Measurements from ENCODE around the gene BTBD8.

The BTBD8 gene

DNA sequence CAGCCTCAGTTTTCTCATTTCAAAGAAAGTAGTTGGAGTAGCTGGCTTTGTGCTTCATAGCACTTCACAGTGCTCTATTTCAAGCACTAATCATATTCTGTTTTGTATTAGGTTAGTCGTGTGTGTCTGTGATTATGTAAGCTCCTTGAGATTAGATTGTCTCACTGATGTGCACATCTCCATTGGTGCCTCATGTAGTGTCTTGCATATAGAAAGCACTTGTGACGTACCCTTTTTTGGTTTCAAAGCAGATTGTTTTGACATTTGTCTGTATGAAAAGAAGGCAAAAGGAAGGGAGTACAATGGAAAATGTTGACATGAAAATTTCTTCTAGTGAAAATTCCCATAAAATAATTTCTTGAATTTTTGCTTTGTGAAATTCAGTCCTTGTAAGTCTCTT, 13.9 kb downstream of the BTBD8 start:
- no peak for DNase-seq

- no peak for DNase-seq
These were observed 14.4 kb downstream of the BTBD8 start for GRCh38 chr1:92094595-92094994.

- DNase-seq: no peak
These were observed 15.7 kb downstream of the BTBD8 start for GRCh38 chr1:92095874-92096273.

DNA sequence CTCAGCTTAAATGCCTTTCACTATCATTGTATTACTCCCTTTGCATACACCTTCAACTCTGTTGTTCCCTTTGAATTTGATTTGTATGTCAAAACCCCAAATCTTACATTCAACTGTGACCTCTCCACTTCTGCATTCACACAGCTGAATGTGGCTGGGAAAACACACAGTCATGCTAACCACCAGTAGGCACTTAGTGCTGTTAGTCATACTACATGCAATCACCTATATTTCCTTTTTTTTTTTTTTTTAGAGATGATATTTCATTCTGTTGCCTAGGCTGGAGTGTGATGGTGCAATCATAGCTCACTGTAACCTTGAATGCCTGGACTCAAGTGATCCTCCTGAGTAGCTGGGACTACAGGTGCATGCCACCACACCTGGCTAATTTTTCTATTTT, 16.2 kb downstream of the BTBD8 start:
- no peak for DNase-seq

- no peak for DNase-seq
These were observed 25.5 kb downstream of the BTBD8 start for GRCh38 chr1:92105546-92106081.

DNA sequence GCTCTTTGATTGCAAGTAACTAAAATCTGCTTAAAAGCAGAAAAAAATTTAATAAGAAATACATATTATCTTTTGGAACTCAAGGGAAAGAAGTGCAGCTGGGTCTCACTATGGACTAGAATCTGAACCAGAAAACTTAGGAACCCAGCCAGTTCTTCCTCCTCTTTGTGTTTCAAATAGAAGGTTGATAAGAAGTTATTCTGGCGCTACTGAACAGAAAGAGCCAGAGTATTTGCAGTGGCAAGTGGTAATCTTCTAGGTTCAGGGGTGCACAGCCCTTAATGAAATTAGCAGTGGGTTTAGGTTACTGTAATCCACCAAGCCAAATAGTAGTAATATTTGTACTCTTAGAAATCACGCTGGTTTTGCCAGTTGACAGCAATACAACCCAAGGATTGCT, 28.5 kb downstream of the BTBD8 start:
- DNase-seq: no peak

GRCh38 chr1:92117526-92117925, 37.4 kb downstream of the BTBD8 start:
- DNase-seq: no peak

DNA sequence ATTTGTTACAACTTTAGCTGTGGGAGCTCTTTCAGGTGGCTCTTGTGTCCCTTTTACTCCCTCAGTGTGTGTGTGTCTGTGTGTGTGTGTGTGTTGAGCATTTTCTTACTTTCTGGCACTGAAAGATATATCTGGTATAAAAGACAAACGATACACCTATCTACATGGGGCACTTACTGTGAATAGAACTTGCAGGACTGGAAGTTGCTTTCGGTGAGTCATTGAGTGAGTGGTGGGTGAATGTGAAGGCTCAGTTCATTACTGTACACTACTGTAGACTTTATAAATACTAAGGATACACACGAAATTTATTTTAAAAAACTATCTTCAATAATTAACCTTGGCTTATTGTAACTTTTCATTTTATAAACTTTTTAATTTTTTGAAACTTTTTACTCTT, 38.7 kb downstream of the BTBD8 start:
- no peak for DNase-seq

DNA sequence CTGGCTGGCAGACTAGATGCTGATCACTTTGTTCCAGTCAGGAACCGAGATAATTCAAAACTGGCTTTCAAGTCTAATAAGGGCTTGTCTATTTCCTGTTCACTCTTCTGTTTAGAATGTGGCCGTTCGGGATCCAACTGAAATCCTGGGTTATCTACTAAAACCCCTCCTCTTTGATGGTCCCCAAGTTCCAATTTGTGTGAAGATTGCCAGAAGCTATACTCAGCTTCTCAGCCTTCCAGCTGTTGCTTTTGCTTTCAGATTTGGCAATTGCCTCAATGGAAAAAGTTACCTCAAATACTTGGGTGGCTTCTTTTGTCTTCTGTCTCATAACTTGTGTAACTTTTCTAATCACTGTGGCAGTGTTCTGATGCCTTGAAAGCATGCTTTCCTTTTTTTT, 43.7 kb downstream of the BTBD8 start:
- DNase-seq: no peak

DNA sequence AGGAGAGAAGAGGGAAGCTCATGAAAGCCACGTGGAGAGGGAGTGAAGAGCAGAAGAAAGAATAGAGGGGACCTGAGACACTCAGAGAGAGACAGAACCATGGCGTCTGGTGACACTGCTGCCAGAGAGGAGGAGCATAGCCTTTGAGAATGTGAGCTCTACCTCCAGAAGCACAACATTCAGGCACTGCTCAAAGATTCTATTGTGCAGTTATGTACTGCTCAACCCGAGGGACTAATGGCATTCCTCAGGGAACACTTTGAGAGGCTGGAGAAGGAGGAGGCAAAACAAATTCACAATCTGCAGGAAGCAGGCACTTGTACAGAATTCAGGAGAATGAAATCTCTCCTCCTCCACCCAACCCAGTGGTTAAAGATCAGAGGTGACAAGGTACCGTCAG, 45.1 kb downstream of the BTBD8 start:
- no peak for DNase-seq

DNA sequence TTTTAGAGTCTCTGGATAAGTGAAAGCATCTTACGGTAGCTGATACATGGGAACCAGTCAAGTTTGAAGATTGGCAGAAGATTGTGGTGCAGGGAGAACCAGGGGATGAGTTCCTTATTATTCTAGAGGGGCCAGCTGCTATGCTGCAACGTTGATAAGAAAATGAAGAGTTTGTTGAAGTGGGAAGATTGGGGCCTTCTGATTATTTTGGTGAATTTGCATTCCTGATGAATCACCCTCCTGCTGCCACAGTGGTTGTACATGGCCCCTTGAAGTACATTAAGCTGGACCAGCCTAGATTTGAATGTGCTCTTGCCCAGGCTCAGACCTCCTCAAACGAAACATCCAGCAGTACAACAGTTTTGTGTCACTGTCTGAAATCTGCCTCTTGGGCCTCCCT, 45.9 kb downstream of the BTBD8 start:
- no peak for DNase-seq

GRCh38 chr1:92134331-92134730, 54.2 kb downstream of the BTBD8 start:
- DNase-seq: no peak

GRCh38 chr1:92136341-92136740, 56.2 kb downstream of the BTBD8 start:
- no peak for DNase-seq

DNA sequence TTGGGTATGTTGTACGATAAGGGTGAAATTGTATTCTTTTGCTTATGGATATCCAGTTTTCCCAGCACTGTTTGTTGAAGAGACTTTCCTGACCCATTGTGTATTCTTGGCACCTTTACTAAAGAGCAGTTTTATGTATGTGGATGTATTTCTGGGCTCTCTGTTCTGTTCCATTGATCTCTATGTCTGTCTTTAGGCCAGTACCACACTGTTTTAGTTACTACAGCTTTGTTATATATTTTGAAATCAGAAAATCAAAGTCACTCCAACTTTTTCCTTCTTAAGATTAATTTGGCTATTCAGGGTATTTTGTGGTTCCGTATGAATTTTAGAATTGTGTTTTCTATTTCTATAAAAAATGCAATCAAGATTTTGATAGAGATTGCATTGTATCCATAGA, 74.8 kb downstream of the BTBD8 start:
- no peak for DNase-seq

DNA sequence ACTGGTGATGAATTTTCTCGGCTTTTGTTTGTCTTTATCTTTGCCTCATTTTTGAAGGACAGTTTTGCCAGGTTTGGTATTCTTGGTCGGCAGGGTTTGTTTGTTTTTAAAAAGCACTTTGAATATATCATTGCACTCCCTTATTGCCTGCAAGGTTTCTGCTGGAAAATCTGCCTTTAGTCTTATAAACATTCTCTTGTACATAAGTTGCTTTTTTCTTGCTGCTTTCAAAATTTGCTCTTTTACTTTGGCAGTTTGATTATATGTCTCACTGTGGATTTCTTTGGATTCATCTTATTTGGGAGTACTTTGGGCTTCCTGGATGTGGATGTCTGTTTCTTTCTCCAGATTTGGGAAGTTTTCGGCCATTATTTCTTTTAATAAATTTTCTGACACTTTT, 79.4 kb downstream of the BTBD8 start:
- DNase-seq: no peak

DNA sequence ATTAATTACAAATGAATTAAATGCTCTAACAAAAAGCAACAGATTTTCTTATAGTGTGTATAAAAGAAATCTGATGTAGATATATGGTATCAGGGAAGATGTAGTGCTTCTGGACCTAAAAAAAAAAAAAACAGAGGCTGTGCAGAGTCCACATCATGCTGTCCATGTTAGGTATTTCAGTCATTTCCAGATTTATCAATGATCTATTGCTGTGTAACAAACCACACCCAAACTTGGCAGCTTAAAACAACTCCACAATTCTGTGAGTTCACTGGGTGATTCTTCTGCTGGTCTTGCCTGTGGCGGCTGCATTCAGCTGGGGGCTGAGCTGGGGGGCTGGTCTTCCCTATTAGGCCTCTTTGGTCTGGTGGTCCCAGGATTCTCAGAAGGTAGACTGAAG, 85.2 kb downstream of the BTBD8 start:
- DNase-seq: no peak

GRCh38 chr1:92167151-92167550, 87.0 kb downstream of the BTBD8 start:
- no peak for DNase-seq

- no peak for DNase-seq
These were observed 88.5 kb downstream of the BTBD8 start for GRCh38 chr1:92168657-92169056.

- DNase-seq: no peak
These were observed 89.3 kb downstream of the BTBD8 start for GRCh38 chr1:92169214-92170005.

- DNase-seq: no peak
These were observed 104.5 kb downstream of the BTBD8 start for GRCh38 chr1:92184632-92185031.

- DNase-seq: no peak
These were observed 105.9 kb downstream of the BTBD8 start for GRCh38 chr1:92186081-92186480.

GRCh38 chr1:92188436-92189255, 108.5 kb downstream of the BTBD8 start:
- DNase-seq: no peak

DNA sequence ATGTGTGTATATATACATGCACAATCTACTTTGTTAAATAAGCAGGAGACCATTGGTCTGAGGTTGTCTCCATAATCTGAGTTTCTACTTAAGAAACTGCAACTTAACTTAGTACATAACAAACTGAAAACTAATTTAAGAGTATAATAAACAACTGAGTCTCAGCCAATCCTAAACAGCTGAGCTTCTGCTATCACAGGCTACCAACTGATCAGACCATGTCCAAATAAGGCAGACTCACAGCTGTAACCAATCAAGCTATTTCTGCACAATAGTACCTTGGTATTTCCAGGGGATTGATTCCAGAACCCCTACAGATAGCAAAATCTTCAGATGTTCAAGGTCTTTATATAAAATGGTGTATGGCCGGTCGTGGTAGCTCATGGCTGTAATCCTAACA, 111.6 kb downstream of the BTBD8 start:
- DNase-seq: no peak

DNA sequence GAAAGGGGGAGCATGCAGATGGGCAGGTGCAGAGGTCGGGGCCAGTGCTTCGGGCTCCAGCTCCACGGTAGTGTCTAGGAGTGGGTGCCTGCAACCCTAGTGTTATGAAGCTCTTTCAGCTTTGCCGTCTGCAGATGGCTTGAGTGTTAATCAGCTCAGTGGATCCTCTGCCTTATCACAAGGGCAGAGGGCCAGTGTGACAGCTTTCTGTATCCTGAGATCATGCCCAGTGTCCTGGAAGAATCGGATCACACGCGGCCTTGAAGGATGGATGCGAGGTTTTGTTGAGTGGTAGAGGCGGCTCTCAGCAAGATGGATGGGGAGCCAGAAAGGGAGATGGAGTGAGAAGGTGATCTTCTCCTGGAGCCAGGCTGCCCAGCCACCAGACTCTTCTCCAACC, 112.1 kb downstream of the BTBD8 start:
- DNase-seq: no peak
